ENCODE results near the gene PDSS2. TPM values are rescaled to one million over a fixed set of nuclear protein-coding genes. Genes with fewer than 3 reads are reported as not detected.

PDSS2 gene
- total RNA-seq, 4 donors from 2014 or later, result 2.3 to 16.9 (median 10.7) TPM

- no peaks in the 10 kb centered on the region for H3K27me3 ChIP-seq
These were observed 228.1 kb downstream of the PDSS2 start for GRCh38 chr6:107231243-107231642.

GRCh38 chr6:107230448-107230847 lies 228.9 kb downstream of the PDSS2 start:
- intact Hi-C loops (cut with DNase I; ENCODE audit: low total_unique reads), result no loop called here
- Histone ChIP-seq H3K27me3 (no peaks in the 10 kb centered on the region), H3K27ac (no peak overlapping the region), H3K36me3 (no peaks in the 10 kb centered on the region), H3K9me3 (no peaks in the 10 kb centered on the region), H3K4me3 (no peak overlapping the region), H3K4me1 (no peaks in the 10 kb centered on the region)
- no peak for DNase-seq
- TF ChIP-seq CTCF (IDR thresholded peaks at IDR 0.05), result no peak
- no peak for TF ChIP-seq POLR2A (IDR thresholded peaks at IDR 0.05)

More at GRCh38 chr6:107231243-107231642, 228.1 kb downstream of the PDSS2 start:
- TF ChIP-seq POLR2A (IDR thresholded peaks at IDR 0.05) (no peak), CTCF (IDR thresholded peaks at IDR 0.05) (no peak)
- H3K4me3 ChIP-seq, result no peak overlapping the region
- intact Hi-C loops (cut with DNase I; ENCODE audit: low total_unique reads), result no loop called here
- H3K27ac ChIP-seq, result no peak overlapping the region
- H3K36me3 ChIP-seq, result no peaks in the 10 kb centered on the region
- H3K4me1 ChIP-seq, result no peaks in the 10 kb centered on the region
- H3K9me3 ChIP-seq, result no peaks in the 10 kb centered on the region
- no peak for DNase-seq

- no peaks in the 10 kb centered on the region for H3K36me3 ChIP-seq
- intact Hi-C loops (cut with DNase I; ENCODE audit: low total_unique reads), result no loop called here
- H3K4me1 ChIP-seq, result no peaks in the 10 kb centered on the region
- no peak overlapping the region for H3K27ac ChIP-seq
- H3K4me3 ChIP-seq, result no peak overlapping the region
- TF ChIP-seq CTCF (IDR thresholded peaks at IDR 0.05), result no peak
- no peaks in the 10 kb centered on the region for H3K27me3 ChIP-seq
- H3K9me3 ChIP-seq, result no peaks in the 10 kb centered on the region
- DNase-seq, result no peak
These were observed 229.3 kb downstream of the PDSS2 start for GRCh38 chr6:107230024-107230423.

GRCh38 chr6:107228754-107229153 lies 230.6 kb downstream of the PDSS2 start:
- H3K27ac ChIP-seq, result no peak overlapping the region
- intact Hi-C loops (cut with DNase I; ENCODE audit: low total_unique reads), result no loop called here
- H3K27me3 ChIP-seq, result no peaks in the 10 kb centered on the region
- no peaks in the 10 kb centered on the region for H3K36me3 ChIP-seq
- H3K9me3 ChIP-seq, result no peaks in the 10 kb centered on the region
- DNase-seq, result no peak
- H3K4me1 ChIP-seq, result no peaks in the 10 kb centered on the region
- H3K4me3 ChIP-seq, result no peak overlapping the region
- no peak for TF ChIP-seq POLR2A (IDR thresholded peaks at IDR 0.05)
- TF ChIP-seq CTCF (IDR thresholded peaks at IDR 0.05), result no peak

GRCh38 chr6:107221519-107221918 lies 237.8 kb downstream of the PDSS2 start:
- Histone ChIP-seq H3K36me3 (no peaks in the 10 kb centered on the region), H3K4me1 (no peaks in the 10 kb centered on the region), H3K27ac (no peak overlapping the region), H3K9me3 (no peaks in the 10 kb centered on the region), H3K27me3 (no peaks in the 10 kb centered on the region), H3K4me3 (no peak overlapping the region)
- no peak for TF ChIP-seq POLR2A (IDR thresholded peaks at IDR 0.05)
- TF ChIP-seq CTCF (IDR thresholded peaks at IDR 0.05), result no peak
- intact Hi-C loops (cut with DNase I; ENCODE audit: low total_unique reads), result no loop called here
- no peak for DNase-seq
